Mucosa of stomach (tissue), 1 donor: ENCODE data around the gene FRMPD3.

Experiments
- H3K27me3 ChIP-seq: one replicate; pipeline ENCODE4 v1.7.0; 2013; ENCODE audit warnings: mild to moderate bottlenecking, low read length; ENCODE audit not compliant: control insufficient read depth, insufficient read depth
- H3K36me3 ChIP-seq: one replicate; pipeline ENCODE4 v1.7.0; 2013; ENCODE audit warnings: low read length; ENCODE audit not compliant: control insufficient read depth, insufficient read depth
- H3K4me1 ChIP-seq: one replicate; pipeline ENCODE4 v1.7.0; 2013; ENCODE audit warnings: mild to moderate bottlenecking, low read length; ENCODE audit not compliant: control insufficient read depth, insufficient read depth
- H3K4me3 ChIP-seq: one replicate; pipeline ENCODE4 v1.7.0; 2013; ENCODE audit warnings: low read length
- H3K9ac ChIP-seq: one replicate; pipeline ENCODE4 v1.7.0; 2013; ENCODE audit warnings: mild to moderate bottlenecking, low read length, moderate library complexity
- H3K9me3 ChIP-seq: one replicate; pipeline ENCODE4 v1.7.0; 2013; ENCODE audit warnings: mild to moderate bottlenecking, low read length, moderate library complexity; ENCODE audit not compliant: control insufficient read depth
- donor health status: Pancreatic carcinoma.

FRMPD3 gene

DNA sequence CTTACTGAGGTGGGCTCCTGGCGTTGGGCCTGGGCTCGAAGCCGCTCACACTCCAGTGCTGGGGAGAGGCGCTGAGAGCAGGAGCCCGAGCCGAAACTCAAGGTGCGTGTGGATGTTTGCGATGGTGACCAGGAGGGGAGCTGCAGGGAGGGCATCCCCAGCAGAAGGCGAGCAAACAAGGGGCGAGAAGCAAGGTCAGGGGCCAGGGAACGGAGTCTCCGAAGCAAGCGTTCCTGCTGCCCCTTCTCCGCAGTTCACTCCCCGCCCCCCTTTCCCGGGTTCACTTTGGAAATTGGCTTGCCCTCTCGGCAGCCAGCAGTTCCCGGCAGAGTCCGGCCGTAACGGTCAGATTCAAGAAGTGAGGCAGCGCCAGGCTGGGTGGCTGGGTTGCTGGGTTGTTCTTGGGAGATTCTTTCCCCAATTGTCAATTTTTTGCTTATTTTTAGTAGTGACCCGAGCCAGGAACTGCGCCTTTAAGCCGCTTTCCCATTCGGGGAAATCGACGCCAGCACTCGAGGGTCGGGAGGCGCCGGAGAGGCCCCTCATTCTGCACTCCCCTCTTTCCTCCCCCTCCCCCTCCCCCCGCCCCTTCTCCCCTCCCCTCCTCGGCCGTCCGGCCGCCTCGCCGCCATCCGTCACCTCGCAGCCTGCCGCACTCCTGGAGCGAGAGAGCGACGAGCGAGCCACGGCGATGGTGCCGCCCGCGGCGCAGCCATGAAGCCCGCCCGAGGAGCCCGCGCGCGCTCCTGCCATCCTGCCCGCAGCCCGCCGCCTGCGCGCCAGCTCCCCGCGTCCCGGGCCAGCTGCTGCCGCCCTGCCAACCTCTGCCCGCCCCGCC is at the start of gene FRMPD3:
Gene FRMPD3 (plus strand): TSS at position 655 of the 838 bp plus-strand sequence. CDS start 76,937 bp downstream, outside the sequence.
- Histone ChIP-seq H3K9me3 (no peaks in the 10 kb centered on the region), H3K4me1 (no peaks in the 10 kb centered on the region), H3K9ac (no peak within 1 kb of the TSS), H3K36me3 (no peaks in the 10 kb centered on the region), H3K27me3 (peaks cover 34% of the 10 kb centered on the region), H3K4me3 (no peak within 1 kb of the TSS)

DNA sequence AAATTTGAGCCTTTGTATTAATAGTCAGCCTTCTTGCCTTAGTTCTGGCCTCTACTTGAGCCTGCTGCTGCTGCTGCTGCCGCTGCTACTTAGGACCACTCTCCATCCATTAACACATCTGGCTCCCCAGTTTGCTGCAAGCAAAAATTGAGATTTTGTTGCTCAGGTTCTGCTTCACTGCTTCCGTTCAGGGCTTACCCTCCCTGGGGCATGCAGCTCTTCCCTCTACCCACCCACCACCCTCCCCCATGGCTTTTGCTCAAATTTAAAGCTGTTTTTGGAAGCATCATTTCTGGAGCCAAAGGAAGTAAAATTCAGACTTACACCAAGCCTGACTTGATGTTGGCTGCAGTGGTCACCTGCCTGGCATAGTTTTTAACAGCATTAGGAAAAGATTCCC is 28.9 kb upstream of the FRMPD3 start:
- Histone ChIP-seq H3K4me1 (no peaks in the 10 kb centered on the region), H3K9ac (no peak overlapping the region), H3K27me3 (no peaks in the 10 kb centered on the region), H3K36me3 (no peaks in the 10 kb centered on the region), H3K9me3 (no peaks in the 10 kb centered on the region), H3K4me3 (no peak overlapping the region)

DNA sequence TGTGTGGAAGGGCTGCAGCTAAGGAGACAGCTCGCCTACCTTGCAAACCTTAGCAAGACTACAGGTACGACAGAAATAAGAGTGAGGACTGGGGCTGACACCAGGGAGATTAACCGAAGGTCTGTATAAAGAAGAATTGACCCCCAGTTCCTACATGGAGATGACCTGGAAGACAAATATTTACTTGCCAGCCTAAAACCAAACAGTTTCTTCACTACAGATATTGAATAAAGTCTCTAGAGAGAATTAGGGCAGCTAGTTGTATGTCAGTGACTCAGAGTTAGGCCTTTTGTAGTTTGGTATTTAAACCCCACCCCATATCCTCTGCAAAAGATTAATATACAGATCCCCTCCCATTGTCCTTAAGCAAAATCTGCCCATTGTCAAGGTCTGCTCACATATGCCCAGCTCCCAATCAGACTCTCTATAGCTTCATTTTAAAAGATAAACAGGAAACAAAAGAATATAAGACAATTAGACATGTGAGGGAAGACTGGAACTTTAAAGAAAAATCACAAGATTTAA is 28.1 kb upstream of the FRMPD3 start:
- Histone ChIP-seq H3K9ac (no peak overlapping the region), H3K4me3 (no peak overlapping the region), H3K4me1 (no peaks in the 10 kb centered on the region), H3K27me3 (no peaks in the 10 kb centered on the region), H3K36me3 (no peaks in the 10 kb centered on the region), H3K9me3 (no peaks in the 10 kb centered on the region)

DNA sequence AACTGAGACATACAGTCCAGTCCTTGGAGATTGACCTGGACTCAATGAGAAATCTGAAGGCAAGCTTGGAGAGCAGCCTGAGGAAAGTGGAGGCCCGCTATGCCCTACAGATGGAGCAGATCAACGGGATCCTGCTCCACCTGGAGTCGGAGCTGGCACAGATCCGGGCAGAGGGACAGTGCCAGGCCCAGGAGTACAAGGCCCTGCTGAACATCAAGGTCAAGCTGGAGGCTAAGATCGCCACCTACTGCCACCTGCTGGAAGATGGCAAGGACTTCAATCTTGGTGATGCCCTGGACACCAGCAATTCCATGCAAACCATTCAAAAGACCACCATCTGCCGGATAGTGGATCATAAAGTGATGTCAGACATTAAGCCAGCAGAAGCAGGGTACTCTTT is 20.4 kb upstream of the FRMPD3 start:
- no peaks in the 10 kb centered on the region for H3K27me3 ChIP-seq

DNA sequence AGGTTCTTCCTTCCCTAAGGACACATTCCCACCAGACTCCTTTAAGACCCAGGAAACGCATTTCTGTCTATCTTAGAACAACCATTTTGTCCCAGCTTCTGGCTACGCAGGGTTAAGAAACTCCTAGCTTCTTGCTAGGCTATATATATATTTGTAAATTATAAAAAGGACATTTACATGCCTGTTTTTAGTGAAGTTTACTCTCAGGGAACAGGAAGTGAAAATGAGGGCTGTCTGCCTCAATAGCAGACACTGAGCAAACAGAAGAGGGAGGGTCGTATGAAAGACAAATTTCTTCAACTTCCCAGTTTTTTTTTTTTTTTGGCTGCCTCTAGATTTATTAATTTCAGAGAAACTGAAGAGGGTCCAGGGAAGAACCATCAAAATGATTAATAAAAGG is 9.3 kb upstream of the FRMPD3 start:
- no peaks in the 10 kb centered on the region for H3K9me3 ChIP-seq
- no peaks in the 10 kb centered on the region for H3K36me3 ChIP-seq
- no peaks in the 10 kb centered on the region for H3K4me1 ChIP-seq
- no peaks in the 10 kb centered on the region for H3K27me3 ChIP-seq
- H3K4me3 ChIP-seq: no peak overlapping the region
- no peak overlapping the region for H3K9ac ChIP-seq

More for the DNA sequence above, 20.4 kb upstream of the FRMPD3 start:
- no peak overlapping the region for H3K9ac ChIP-seq
- H3K36me3 ChIP-seq: no peaks in the 10 kb centered on the region
- no peak overlapping the region for H3K4me3 ChIP-seq
- no peaks in the 10 kb centered on the region for H3K4me1 ChIP-seq
- H3K9me3 ChIP-seq: no peaks in the 10 kb centered on the region

DNA sequence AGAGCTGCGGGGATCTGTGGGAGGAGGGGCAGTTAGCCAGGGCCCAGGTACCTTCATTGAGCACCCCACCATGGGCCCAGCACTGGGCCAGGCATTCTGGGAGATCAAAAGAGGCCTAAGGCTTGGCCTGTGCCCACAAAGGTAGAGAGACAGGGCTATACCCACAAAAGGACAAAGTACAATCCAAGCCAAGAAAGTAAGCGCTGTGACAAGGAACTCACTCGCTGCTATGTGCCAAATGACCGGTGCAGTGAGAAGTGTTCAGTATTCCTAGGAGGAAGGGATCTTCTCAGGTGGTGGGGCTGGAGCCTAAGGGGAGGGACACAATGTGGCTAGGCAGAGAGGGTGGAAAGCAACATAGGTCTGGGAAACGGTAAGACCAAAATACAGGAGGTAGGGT is 8.8 kb upstream of the FRMPD3 start:
- Histone ChIP-seq H3K36me3 (no peaks in the 10 kb centered on the region), H3K4me1 (no peaks in the 10 kb centered on the region), H3K9me3 (no peaks in the 10 kb centered on the region), H3K9ac (no peak overlapping the region), H3K27me3 (no peaks in the 10 kb centered on the region), H3K4me3 (no peak overlapping the region)

DNA sequence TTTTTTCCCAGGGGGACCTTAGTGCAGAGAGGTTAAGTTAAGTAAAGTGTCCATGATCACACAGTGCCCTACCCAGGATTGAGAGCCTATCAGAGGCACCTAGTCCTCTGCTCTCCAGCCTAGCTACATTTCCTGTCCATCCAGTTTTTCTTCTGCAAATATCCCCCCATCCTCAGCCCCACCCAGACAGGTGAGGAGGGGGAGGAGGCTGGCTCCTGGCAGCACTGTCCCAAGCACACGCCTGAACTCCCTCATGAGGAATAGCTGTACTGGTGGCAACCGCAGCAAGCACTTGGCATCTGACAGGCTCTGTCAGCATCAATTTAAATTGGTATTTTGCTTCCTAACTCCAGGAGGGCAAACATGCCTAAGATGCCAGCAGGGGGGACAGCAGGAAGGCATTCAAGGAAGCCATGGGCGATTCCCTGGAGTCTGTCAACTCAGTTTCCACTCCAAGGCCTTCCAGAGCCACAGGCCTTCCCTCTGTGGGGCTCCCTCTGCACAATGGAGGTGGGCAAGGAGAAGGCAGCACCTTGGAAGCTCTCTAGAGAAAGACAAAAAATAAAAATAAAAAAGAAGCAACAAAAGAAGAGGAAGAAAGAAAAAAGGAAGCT is 6.4 kb upstream of the FRMPD3 start:
- H3K9me3 ChIP-seq: no peaks in the 10 kb centered on the region
- no peaks in the 10 kb centered on the region for H3K4me1 ChIP-seq
- H3K36me3 ChIP-seq: no peaks in the 10 kb centered on the region
- peaks cover 5% of the 10 kb centered on the region for H3K27me3 ChIP-seq
- no peak overlapping the region for H3K4me3 ChIP-seq
- H3K9ac ChIP-seq: no peak overlapping the region

DNA sequence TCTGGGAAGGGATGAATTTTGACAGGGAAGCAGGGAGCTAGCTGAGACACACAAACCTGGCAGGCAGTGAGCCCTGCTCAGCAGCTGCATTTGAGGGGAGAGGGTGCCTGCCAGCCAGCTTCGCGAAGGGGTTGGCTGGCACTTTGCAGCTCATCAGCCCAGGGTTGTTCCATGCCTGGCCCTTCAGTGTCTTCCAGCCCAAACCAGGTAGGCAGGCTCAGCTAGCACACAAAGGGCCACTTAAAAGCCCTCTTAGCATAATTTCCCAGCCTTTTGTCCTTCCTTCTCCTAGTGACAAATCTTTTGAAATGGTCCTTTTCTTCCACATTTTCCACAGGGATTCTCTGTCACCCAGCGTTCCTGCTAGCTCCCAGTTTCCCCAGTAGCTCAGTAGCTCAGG is 4.3 kb upstream of the FRMPD3 start:
- peaks cover 19% of the 10 kb centered on the region for H3K27me3 ChIP-seq

DNA sequence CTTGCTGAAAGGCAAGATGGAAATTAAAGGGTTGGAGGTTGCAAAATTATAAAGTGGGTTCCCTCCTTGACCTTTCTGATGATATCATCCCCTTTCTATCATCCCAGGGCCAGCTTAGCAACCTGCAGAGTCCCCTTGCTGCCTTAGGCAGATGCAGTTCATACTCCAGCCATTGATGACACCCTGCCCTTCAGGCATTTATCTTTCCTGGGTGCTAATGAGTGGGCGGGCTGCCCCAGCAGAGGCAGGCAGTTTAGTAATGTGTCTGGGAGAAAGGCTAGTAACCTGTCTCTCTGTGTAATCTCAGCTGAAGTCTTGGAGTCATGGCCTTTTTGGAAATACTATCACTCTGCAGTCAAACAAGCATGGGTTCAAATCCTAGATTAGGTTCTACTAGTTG is 3.8 kb upstream of the FRMPD3 start:
- Histone ChIP-seq H3K36me3 (no peaks in the 10 kb centered on the region), H3K9me3 (no peaks in the 10 kb centered on the region), H3K4me3 (no peak overlapping the region), H3K27me3 (peaks cover 24% of the 10 kb centered on the region), H3K4me1 (no peaks in the 10 kb centered on the region), H3K9ac (no peak overlapping the region)

More for the DNA sequence above, 4.3 kb upstream of the FRMPD3 start:
- Histone ChIP-seq H3K4me3 (no peak overlapping the region), H3K36me3 (no peaks in the 10 kb centered on the region), H3K9ac (no peak overlapping the region), H3K9me3 (no peaks in the 10 kb centered on the region), H3K4me1 (no peaks in the 10 kb centered on the region)

DNA sequence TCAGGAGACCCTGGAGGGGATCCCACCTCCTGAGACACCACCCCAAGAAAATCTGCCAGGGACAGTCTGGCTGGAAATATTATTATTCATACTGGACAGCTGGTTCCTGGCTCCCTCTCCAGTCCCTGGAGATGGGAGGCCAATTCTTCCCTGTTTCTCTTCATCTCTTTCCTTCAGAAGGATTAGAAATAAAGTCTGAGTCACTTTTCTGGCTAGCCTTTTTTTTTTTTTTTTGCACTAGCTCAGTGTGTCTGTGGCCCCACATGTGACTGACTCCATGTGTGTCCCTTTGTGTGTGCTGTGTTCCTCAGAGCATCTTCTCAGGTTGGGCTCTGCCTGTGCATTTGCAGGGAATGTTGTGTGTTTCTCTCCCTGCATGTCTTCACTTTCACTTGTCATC is 1.8 kb upstream of the FRMPD3 start:
- no peaks in the 10 kb centered on the region for H3K4me1 ChIP-seq
- peaks cover 32% of the 10 kb centered on the region for H3K27me3 ChIP-seq
- H3K36me3 ChIP-seq: no peaks in the 10 kb centered on the region
- H3K9me3 ChIP-seq: no peaks in the 10 kb centered on the region
- H3K9ac ChIP-seq: no peak overlapping the region
- no peak overlapping the region for H3K4me3 ChIP-seq

DNA sequence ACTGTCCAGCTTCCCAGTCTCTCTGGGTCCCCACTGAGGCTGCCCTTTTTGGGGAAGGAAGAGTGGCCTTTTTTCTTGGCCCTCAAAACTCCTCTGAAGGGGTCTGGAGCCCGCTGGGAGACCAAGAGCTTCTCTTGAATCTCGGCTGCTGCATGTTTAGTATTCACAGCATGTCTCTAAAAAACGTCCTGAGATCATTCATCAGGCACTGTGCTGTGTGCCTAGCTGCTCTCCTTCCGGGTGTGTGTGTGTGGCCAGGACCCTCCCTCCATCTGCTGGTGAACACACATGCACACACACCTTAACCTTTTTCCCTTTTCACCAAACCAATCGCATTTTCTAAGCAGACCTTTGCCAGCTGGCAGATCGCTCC is 841 bp upstream of the FRMPD3 start:
- no peak overlapping the region for H3K9ac ChIP-seq
- H3K36me3 ChIP-seq: no peaks in the 10 kb centered on the region
- no peak overlapping the region for H3K4me3 ChIP-seq
- H3K4me1 ChIP-seq: no peaks in the 10 kb centered on the region
- peaks cover 32% of the 10 kb centered on the region for H3K27me3 ChIP-seq
- H3K9me3 ChIP-seq: no peaks in the 10 kb centered on the region

DNA sequence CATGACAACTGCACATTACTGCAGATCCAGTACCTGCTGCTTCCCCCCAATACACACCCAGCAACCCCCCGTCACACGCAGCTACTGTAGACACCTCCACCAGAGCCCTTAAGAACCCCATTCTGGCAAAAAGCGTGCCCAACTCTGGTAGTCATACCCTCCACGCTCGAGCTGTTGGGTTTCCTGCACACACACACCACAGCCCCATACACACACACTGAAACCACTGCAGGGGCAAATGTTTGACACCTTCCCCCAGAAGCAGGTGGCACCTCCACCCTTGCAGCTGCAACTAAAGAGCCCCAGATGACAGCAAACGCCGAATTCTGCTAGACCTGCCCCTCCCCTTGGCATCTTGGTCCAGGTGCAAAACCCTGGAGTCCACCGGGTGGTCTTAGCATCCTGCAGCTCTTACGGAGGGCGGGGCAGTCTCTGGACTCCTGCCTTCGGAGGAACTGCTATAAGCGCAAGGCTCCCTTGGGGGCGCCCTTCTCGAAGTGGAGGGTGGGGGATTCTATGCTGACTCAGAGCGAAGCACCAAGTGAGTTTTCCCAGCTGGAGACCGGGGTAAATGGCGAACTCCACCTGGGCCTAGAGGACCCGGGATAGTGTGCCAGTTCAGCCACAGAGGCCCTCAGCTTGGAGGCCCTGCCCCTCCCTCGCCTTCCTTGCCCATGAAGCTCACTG is 1.5 kb downstream of the FRMPD3 start:
- no peak overlapping the region for H3K4me3 ChIP-seq
- H3K27me3 ChIP-seq: peaks cover 34% of the 10 kb centered on the region
- H3K9me3 ChIP-seq: no peaks in the 10 kb centered on the region

More for the DNA sequence above, 1.5 kb downstream of the FRMPD3 start:
- Histone ChIP-seq H3K4me1 (no peaks in the 10 kb centered on the region), H3K9ac (no peak overlapping the region), H3K36me3 (no peaks in the 10 kb centered on the region)
